ENCODE measurements around the gene RBM20.

DNA sequence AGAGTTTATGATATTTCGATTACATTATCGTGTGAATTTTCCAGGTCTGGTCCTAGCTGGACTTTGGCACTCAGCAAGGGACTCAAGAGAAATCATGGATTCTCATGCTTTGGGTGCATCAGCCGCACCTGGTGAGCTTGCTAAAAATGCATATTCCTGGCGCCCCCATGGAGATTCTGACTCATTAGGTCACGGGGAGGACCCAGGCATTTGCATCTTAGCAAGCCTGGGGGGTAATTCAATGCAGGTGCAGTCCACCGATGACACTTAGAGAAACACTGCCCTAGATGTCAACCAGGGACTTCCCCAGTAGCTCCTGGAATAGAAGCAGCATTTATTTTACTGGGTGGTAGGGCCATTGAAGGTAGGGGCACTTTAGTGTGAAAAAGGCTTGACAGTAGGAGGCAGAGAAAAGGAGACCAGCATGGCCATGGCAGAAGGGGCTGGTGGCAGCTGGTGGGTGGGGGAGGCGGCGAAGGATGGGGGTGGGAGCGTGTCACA is 197.7 kb downstream of the RBM20 start:
- no peak for TF ChIP-seq POLR2A (IDR thresholded peaks at IDR 0.05; ENCODE audit: low read depth, low read length)
- TF ChIP-seq CTCF (conservative IDR thresholded peaks at IDR 0.05; ENCODE audit: low read depth, low read length), result no peak
- no peak for TF ChIP-seq BHLHE40 (IDR thresholded peaks at IDR 0.05; ENCODE audit: low read depth, low read length)
- no peak for TF ChIP-seq SMC3 (IDR thresholded peaks at IDR 0.05; ENCODE audit: low read depth, low read length)
- no peak for TF ChIP-seq RAD21 (IDR thresholded peaks at IDR 0.05; ENCODE audit: low read length)
- TF ChIP-seq MXI1 (IDR thresholded peaks at IDR 0.05; ENCODE audit: borderline replicate concordance, low read depth, low read length), result no peak
- TF ChIP-seq RCOR1 (IDR thresholded peaks at IDR 0.05; ENCODE audit: insufficient replicate concordance, low read length), result no peak
- no peak for TF ChIP-seq RFX5 (IDR thresholded peaks at IDR 0.05; ENCODE audit: low read depth, low read length)
- TF ChIP-seq CHD1 (IDR thresholded peaks at IDR 0.05; ENCODE audit: low read depth, low read length), result no peak
- TF ChIP-seq ELK1 (IDR thresholded peaks at IDR 0.05; ENCODE audit: borderline replicate concordance, low read depth, low read length), result no peak
